Fibroblast of villous mesenchyme (primary cell): ENCODE data around the gene CZIB. TPM values are rescaled to one million over a fixed set of nuclear protein-coding genes. Genes with fewer than 3 reads are reported as not detected.

Source experiments
- DNase-seq: peaks from one replicate; pipeline ENCODE4 v3.0.0-alpha.2; 2010; ENCODE audit warnings: low read depth
- H3K4me3 ChIP-seq: 2 replicates; pipeline ENCODE4 v1.5.1; 2011; ENCODE audit warnings: low read depth, mild to moderate bottlenecking, low read length
- total RNA-seq: library from RNA; depleted of rRNA; stranded (reverse); fragments of >200 nt; gene quantifications from 2 replicates; pipeline ENCODE4 v1.2.3, GENCODE V29; 2012
- TF ChIP-seq, protein P1 (sequence below): IDR thresholded peaks from 2 replicates; pipeline ENCODE4 v1.5.1; 2012; ENCODE audit warnings: low read depth, mild to moderate bottlenecking, low read length; ENCODE audit not compliant: insufficient read depth

Gene CZIB
- total RNA-seq, 1 donor: 39.7 TPM

DNA sequence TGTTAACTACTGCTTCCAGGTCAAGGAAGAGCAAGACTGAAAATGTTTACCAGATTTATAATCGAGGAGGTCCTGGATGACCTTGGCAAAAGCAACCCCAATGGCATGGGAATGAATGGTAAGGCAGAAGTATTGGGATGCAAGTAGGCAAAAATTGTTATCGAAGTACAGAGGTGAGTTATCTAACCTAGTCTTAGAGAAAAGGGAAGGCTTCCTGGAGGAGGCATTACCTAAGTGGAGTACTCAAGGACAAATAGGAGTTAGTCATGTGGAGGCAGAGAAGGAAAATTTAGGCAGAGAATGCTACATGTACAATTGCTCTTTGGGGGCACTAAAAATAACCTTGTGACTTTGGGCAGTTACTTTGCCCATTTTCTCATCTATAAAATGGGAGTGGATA is 21.4 kb upstream of the CZIB start:
- DNase-seq: no peak
- no peak overlapping the region for H3K4me3 ChIP-seq
- TF ChIP-seq, protein P1, sequence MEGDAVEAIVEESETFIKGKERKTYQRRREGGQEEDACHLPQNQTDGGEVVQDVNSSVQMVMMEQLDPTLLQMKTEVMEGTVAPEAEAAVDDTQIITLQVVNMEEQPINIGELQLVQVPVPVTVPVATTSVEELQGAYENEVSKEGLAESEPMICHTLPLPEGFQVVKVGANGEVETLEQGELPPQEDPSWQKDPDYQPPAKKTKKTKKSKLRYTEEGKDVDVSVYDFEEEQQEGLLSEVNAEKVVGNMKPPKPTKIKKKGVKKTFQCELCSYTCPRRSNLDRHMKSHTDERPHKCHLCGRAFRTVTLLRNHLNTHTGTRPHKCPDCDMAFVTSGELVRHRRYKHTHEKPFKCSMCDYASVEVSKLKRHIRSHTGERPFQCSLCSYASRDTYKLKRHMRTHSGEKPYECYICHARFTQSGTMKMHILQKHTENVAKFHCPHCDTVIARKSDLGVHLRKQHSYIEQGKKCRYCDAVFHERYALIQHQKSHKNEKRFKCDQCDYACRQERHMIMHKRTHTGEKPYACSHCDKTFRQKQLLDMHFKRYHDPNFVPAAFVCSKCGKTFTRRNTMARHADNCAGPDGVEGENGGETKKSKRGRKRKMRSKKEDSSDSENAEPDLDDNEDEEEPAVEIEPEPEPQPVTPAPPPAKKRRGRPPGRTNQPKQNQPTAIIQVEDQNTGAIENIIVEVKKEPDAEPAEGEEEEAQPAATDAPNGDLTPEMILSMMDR: no peak

DNA sequence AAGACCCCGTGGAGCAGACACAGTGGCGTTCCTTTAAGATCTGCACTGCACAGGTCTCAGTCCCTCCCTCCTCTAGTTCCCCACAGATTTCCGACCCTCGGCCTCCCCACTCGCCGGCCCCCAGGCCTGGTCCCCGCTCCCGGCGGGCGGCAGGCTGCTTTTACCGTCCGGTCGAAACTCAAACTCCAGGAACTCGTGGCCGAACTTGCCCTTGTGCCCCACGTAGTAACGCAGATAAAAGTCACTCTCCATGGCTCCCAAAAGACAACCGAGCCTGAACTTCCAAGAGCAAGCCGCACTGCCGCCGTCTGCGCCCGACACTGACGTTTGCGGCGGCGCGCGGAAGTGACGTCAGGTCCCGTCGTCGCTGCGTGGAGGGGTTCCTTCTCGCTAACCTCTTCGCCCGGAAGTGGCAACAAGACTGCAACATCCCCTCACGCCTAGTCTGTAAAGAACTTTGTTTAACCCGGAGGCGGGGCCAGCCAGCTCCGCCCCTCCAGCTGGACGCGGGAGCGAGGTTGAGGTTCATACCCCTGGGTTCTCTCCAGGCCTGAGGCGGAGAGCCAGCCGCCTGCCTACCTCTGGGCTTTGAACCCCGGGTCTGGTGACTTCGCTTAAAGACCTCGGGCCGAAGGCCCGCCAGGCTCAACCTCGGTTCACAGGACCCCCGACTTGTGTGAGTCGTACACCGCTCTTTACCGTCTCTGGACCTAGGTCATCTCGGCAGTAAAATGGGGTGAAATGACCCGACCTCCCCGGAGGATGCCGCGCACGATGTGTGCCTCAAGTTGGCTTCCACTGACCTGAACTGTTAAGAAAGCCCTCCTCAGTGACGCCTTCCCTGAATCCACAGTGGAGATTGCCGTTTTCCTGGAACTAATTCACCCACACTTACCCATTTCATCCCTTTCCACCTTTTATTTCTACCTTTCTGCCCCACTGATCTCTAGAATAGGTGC is 18.0 kb upstream of the CZIB start, which contains the start of gene MAGOH:
Gene MAGOH, minus strand, starts transcription at position 322 of the 959 bp plus-strand sequence. Its CDS starts 70 bp downstream, at position 252.
- peak; percentile 98 for DNase-seq
- TF ChIP-seq, protein P1: no peak
- H3K4me3 ChIP-seq: peak within 1 kb of the TSS; percentile 99

DNA sequence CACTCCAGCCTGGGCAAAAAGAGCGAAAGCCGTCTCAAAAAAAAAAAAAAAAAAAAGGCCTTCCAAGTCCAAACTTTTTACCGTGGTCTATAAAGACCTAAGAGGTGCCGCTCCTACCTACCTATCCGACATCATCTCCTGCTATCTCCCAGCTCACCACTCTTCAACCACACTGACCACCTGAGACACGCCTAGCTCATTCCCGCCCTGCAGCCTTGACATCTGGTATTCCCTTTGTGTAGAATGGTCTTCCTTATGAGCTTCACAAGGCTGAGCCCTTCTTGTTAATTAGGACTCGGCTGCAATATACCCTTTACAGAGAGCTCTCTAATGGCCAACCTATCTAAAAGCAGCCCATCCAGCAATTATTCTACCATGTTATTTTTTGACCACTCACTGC is 17.2 kb upstream of the CZIB start:
- TF ChIP-seq, protein P1: no peak
- no peak for DNase-seq
- peak overlapping the region; percentile 99 for H3K4me3 ChIP-seq

- H3K4me3 ChIP-seq: peak overlapping the region; percentile 92
- TF ChIP-seq, protein P1: no peak
- DNase-seq: no peak
Observed at GRCh38 chr1:53220962-53221286, 490 bp upstream of the CZIB start.

DNA sequence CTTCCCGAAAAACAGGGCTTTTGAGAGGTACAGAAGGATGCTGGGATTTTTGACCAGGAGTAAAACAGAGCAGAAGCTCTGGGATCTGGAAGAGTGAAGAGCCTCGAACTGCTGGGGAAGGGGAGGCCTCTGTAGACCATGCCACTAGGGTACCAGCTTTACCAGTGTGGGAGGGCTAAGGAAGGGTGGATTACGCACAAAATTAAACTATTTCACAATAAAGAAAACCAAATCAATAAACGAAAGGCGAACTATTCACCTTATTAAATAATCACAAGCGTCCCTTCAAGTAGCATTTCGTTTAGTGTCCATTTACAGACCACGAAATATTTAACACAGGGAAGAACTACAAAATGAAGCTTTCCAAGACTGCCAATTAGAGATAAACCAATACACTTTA is 723 bp downstream of the CZIB start:
- TF ChIP-seq, protein P1: no peak
- DNase-seq: no peak
- peak overlapping the region; percentile 92 for H3K4me3 ChIP-seq

- TF ChIP-seq, protein P1: no peak
- no peak for DNase-seq
- H3K4me3 ChIP-seq: no peak overlapping the region
Observed at GRCh38 chr1:53218201-53218600, 2.2 kb downstream of the CZIB start.
